ENCODE data around the gene TLCD2.

- TF ChIP-seq, protein P1, sequence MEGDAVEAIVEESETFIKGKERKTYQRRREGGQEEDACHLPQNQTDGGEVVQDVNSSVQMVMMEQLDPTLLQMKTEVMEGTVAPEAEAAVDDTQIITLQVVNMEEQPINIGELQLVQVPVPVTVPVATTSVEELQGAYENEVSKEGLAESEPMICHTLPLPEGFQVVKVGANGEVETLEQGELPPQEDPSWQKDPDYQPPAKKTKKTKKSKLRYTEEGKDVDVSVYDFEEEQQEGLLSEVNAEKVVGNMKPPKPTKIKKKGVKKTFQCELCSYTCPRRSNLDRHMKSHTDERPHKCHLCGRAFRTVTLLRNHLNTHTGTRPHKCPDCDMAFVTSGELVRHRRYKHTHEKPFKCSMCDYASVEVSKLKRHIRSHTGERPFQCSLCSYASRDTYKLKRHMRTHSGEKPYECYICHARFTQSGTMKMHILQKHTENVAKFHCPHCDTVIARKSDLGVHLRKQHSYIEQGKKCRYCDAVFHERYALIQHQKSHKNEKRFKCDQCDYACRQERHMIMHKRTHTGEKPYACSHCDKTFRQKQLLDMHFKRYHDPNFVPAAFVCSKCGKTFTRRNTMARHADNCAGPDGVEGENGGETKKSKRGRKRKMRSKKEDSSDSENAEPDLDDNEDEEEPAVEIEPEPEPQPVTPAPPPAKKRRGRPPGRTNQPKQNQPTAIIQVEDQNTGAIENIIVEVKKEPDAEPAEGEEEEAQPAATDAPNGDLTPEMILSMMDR (IDR thresholded peaks at IDR 0.05): no peak
- TF ChIP-seq POLR2A (IDR thresholded peaks at IDR 0.05): no peak
These were observed 24.1 kb downstream of the TLCD2 start for GRCh38 chr17:1686086-1686485.

Measured in heart left ventricle (tissue), 13 donors.